Glomerular endothelial cell (primary cell): ENCODE results near the gene SHC2. TPM values are rescaled to one million over a fixed set of nuclear protein-coding genes. Genes with fewer than 3 reads are reported as not detected.

ENCODE experiments used
- total RNA-seq: library from RNA; depleted of rRNA; stranded (reverse); fragments of >200 nt; gene quantifications from 2 replicates; pipeline ENCODE4 v1.2.3, GENCODE V29; 2015

SHC2 gene
- total RNA-seq, 1 donor from 2014 or later: 35.1 TPM

Other genes with a start within 250 kb of the SHC2 start
- 13.9 and 30.5 TPM in 2 replicates for gene PLPP2, start 169.6 kb downstream of the SHC2 start, total RNA-seq
- 21.0 and 38.2 TPM in 2 replicates for gene MIER2, start 116.2 kb downstream of the SHC2 start, total RNA-seq
- 0.44 and 0.47 TPM in 2 replicates for gene C2CD4C, start 51.9 kb downstream of the SHC2 start, total RNA-seq
- gene MADCAM1, start 35.5 kb upstream of the SHC2 start, total RNA-seq: 0.41 TPM in 1 of 2 replicates, not detected in the other
- 72.9 and 78.5 TPM in 2 replicates for gene TPGS1, start 46.5 kb upstream of the SHC2 start, total RNA-seq
- gene CDC34, start 70.7 kb upstream of the SHC2 start, total RNA-seq: 125 and 148 TPM in 2 replicates
- not detected in 2 replicates for gene GZMM, start 83.0 kb upstream of the SHC2 start, total RNA-seq
- gene BSG, start 111.6 kb upstream of the SHC2 start, total RNA-seq: 775 and 881 TPM in 2 replicates
- gene HCN2, start 128.8 kb upstream of the SHC2 start, total RNA-seq: 1.1 and 2.0 TPM in 2 replicates
- gene POLRMT, start 172.5 kb upstream of the SHC2 start, total RNA-seq: 30.0 and 56.7 TPM in 2 replicates
- gene FGF22, start 178.8 kb upstream of the SHC2 start, total RNA-seq: 0.35 TPM in 1 of 2 replicates, not detected in the other
- gene RNF126, start 202.2 kb upstream of the SHC2 start, total RNA-seq: 86.3 and 108 TPM in 2 replicates
- 171 and 280 TPM in 2 replicates for gene FSTL3, start 215.4 kb upstream of the SHC2 start, total RNA-seq
- gene PRSS57, start 234.4 kb upstream of the SHC2 start, total RNA-seq: 2.2 TPM in 1 of 2 replicates, not detected in the other
- gene PALM, start 247.9 kb upstream of the SHC2 start, total RNA-seq: 48.9 and 52.8 TPM in 2 replicates